ENCODE results near the gene RARS2.
A peak's percentile ranks its signal among the peaks of the same experiment; 100 is the strongest.

GRCh38 chr6:87472525-87473418 lies 117.0 kb downstream of the RARS2 start, which contains the start of gene SLC35A1:
- TF ChIP-seq POLR2A (IDR thresholded peaks at IDR 0.05) (peak; percentile 60 to 61), CTCF (IDR thresholded peaks at IDR 0.05 in 4 of 5, conservative IDR thresholded peaks at IDR 0.05 in 1 of 5) (peak in 4 of 5 experiments; percentile 14 to 58 (median 33))

Measured in gastrocnemius medialis (tissue), 4 donors.